Ishikawa (cell line): ENCODE results near the gene ZMYND15.

Experiments
- CEBPB ChIP-seq: IDR thresholded peaks from 2 replicates; pipeline ENCODE4 v1.6.1; 2012
- CREB1 ChIP-seq: IDR thresholded peaks from 2 replicates; pipeline ENCODE4 v1.6.1; 2012; ENCODE audit warnings: low read depth
- EGR1 ChIP-seq: IDR thresholded peaks from 2 replicates; pipeline ENCODE4 v1.6.1; 2012
- EP300 ChIP-seq: IDR thresholded peaks from 2 replicates; pipeline ENCODE4 v1.6.1; 2012; ENCODE audit warnings: borderline replicate concordance
- FOXM1 ChIP-seq: IDR thresholded peaks from 2 replicates; pipeline ENCODE4 v1.6.1; 2012; ENCODE audit warnings: low read depth, borderline replicate concordance
- MAX ChIP-seq: IDR thresholded peaks from 2 replicates; pipeline ENCODE4 v1.6.1; 2012
- NFIC ChIP-seq: IDR thresholded peaks from 2 replicates; pipeline ENCODE4 v1.6.1; 2012
- RAD21 ChIP-seq: IDR thresholded peaks from 2 replicates; pipeline ENCODE4 v1.6.1; 2012; ENCODE audit warnings: low read depth
- REST ChIP-seq: IDR thresholded peaks from 2 replicates; pipeline ENCODE4 v1.6.1; 2012; ENCODE audit warnings: low read depth, mild to moderate bottlenecking
- TAF1 ChIP-seq: IDR thresholded peaks from 2 replicates; pipeline ENCODE4 v1.6.1; 2012; ENCODE audit warnings: low read depth, mild to moderate bottlenecking
- TCF12 ChIP-seq: IDR thresholded peaks from 2 replicates; pipeline ENCODE4 v1.6.1; 2012; ENCODE audit warnings: low read depth
- TEAD4 ChIP-seq: IDR thresholded peaks from 2 replicates; pipeline ENCODE4 v1.6.1; 2012
- USF1 ChIP-seq: IDR thresholded peaks from 2 replicates; pipeline ENCODE4 v1.6.1; 2012
- YY1 ChIP-seq: IDR thresholded peaks from 2 replicates; pipeline ENCODE4 v1.6.1; 2012; ENCODE audit warnings: low read depth
- ZBTB7A ChIP-seq: IDR thresholded peaks from 2 replicates; pipeline ENCODE4 v1.6.1; 2012; ENCODE audit warnings: low read depth

ZMYND15 gene

GRCh38 chr17:4725646-4726310 is 13.9 kb upstream of the ZMYND15 start:
- TF ChIP-seq EP300 (no peak), USF1 (no peak), REST (no peak), EGR1 (no peak), CEBPB (no peak), RAD21 (no peak), TAF1 (no peak), YY1 (no peak), MAX (no peak)

GRCh38 chr17:4728124-4728523 is 11.5 kb upstream of the ZMYND15 start:
- TF ChIP-seq MAX, result no peak
- TF ChIP-seq NFIC, result no peak
- TF ChIP-seq TCF12, result no peak
- TF ChIP-seq USF1, result no peak
- TF ChIP-seq YY1, result no peak
- TF ChIP-seq TEAD4, result no peak
- no peak for TF ChIP-seq CREB1
- TF ChIP-seq REST, result no peak
- TF ChIP-seq CEBPB, result no peak
- no peak for TF ChIP-seq FOXM1
- TF ChIP-seq ZBTB7A, result no peak
- no peak for TF ChIP-seq RAD21
- no peak for TF ChIP-seq TAF1
- no peak for TF ChIP-seq EP300
- TF ChIP-seq EGR1, result no peak

- TF ChIP-seq TEAD4 (no peak), ZBTB7A (no peak), TAF1 (no peak), REST (no peak), CEBPB (no peak), FOXM1 (no peak), EGR1 (no peak), TCF12 (no peak), RAD21 (no peak), EP300 (no peak), CREB1 (no peak), YY1 (no peak), USF1 (no peak), MAX (no peak), NFIC (no peak)
Observed at GRCh38 chr17:4733073-4733531, 6.5 kb upstream of the ZMYND15 start.

- TF ChIP-seq TAF1, result no peak
- TF ChIP-seq ZBTB7A, result no peak
- no peak for TF ChIP-seq USF1
- no peak for TF ChIP-seq RAD21
- TF ChIP-seq YY1, result no peak
- TF ChIP-seq MAX, result no peak
- no peak for TF ChIP-seq TEAD4
- TF ChIP-seq CREB1, result no peak
- TF ChIP-seq EGR1, result no peak
- TF ChIP-seq REST, result no peak
- no peak for TF ChIP-seq FOXM1
- TF ChIP-seq TCF12, result no peak
- TF ChIP-seq EP300, result no peak
- TF ChIP-seq NFIC, result no peak
- no peak for TF ChIP-seq CEBPB
Observed at GRCh38 chr17:4734857-4735475, 4.7 kb upstream of the ZMYND15 start.
